Measurements from ENCODE around the gene IFT43.

Gene IFT43

DNA sequence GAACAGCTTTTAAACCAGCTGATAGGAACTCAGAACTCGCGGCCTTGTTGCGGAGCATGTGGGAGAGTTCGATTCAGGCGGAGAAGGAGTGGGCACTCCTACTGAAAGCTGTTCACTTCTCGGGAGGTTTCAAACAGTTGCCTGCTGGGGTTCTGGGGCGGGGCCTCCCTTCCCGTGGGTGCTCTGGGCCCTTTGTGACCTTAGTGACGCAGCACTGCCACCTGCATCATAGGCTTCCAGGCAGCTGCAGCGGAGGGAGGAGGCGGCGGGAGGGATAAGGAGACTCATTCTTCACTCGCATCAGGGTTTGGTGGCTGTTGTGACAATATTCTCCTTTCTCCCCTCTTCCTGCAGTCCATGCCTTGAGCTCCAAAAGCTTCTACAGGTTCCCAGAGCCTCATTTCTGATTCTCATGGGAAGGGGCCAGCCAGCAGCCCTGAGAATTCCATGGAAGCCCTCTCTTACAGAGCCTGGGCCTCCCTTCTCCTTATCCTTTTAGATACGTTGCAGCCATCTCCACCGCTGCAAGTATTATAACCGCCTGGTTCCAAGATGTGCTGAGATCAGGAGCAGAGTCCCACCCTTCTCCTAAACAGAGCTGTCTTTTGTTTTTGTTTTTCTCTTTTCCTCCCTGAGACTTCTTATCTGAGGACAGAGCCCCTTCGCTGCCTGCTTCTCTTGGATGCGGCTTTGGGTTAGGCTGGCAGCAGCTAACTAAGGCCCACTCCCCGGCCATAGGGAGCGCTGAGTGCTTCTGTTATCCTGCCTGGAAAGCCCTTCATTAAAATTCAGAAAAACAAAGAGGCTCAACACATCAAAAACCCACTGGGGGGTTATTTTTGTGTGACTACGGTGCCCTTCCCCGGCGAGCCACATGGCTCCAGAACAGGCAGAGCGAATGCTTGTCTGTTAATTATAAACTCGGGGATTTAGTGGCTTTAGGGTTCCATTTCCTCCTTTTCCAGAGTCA, 98.5 kb downstream of the IFT43 start:
- DNase-seq = no peak

DNA sequence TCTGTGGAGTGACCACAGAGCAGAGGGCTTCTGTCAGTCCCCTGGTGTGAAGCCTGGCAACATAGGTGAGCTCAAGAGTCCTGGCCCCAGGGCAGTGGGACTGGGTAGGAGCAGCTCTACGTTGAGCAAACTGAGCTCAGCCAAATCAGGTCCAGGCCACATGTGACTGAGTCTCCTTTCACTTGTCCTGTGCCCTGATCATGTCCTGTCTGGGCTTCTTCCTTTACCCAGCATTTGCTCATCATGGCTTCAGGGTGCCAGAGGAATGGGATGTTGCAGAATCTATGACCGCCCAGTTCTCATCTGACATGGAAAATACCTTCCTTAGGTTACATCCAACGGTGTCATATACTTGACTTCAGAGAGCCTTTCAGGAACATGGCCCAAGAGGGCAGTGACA, 99.8 kb downstream of the IFT43 start:
- no peak for DNase-seq

GRCh38 chr14:76086636-76087035, 101.1 kb downstream of the IFT43 start:
- DNase-seq = no peak

DNA sequence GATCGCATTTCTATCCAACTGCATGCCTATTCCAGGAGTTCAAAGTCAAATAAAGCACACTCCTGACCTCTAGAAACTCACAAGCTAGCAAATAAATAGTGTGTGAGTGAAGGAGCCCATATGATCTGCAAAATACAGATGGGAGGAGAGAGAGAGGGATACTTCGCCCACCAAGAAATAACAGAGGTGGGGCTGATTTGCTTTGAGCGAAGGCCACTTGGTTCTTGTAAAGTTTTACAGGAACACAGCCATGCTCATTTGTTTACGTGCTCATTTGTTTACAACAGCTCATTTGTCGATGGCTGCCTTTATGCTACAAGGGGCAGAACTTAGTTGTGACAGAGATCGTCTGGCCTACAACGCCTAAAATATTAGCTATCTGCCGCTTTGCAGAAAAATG, 102.8 kb downstream of the IFT43 start:
- DNase-seq = no peak

DNA sequence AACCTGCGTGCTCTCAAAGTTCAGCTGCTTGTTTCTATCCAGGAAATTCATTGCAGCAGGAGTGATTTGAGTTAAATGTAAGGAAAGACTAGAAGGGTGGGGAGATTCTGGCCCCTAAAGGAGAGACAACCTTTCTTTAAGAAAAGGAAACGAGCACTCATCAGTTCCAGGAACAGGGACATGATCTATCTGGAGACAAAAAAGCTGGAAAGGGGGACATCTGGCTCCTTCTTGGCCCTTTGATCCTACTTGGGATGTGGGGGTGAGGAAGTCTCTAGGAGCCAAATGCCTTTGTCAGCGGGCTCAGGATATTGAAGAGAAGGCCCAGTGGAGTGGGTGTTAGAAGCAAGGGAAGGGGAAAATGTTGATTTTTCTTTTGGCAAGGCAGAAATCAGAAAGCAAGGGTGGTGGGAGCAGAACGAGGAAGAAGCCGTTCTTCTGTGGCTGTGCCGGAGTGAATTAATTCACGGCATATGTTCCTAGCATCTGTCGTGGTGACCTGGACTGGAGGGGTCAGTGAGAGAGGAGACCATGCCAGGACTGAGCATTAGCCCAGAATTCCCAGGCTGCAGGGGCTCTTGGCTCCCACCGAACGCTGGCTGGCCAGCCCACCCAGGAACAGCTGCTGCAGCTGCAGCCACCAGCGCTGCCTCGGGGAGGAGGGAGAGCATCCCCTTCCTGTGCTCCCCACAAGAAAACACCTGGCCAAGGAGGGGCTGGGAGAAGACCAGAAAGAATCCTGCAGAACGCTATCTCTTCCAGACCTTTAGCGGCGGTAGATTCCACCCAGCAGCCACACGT, 103.4 kb downstream of the IFT43 start:
- no peak for DNase-seq

GRCh38 chr14:76089575-76089974, 104.0 kb downstream of the IFT43 start:
- no peak for DNase-seq

DNA sequence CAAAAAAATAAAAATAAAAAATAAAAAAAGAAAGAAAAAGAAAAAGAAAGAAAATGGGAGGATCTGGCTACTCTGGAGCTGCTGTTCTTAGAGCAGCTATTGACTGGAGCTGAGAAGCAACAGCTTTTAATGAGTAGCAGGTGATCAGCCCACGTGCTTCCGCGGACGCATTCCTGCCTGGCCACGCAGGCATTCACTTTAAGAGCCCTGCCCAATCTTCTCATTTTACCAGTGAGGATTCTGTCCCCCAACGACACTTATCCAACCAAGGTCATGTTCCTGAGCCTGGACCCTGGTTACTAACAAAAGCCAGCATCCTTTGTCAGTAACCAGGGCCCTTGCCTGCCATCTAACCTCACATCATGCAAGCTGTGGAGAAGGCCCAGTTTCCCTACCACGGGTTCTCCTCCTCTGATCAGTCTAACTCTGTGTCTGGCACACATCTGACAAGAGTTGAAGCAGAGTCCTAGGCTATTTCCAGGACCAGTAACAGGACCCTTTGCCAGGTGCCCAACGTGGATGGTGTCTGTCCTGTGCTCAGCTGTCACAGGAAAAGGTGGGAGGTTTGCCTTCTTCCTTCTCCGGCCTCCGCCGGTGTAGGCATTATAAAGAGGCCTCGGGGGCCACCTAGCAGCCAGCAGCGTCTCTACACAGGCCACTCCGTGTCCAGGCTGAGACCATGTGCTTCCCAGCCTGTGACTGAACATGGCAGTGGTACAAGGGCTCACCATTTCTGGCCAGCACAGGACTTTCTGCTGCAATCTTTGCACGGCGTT, 105.2 kb downstream of the IFT43 start:
- no peak for DNase-seq

DNA sequence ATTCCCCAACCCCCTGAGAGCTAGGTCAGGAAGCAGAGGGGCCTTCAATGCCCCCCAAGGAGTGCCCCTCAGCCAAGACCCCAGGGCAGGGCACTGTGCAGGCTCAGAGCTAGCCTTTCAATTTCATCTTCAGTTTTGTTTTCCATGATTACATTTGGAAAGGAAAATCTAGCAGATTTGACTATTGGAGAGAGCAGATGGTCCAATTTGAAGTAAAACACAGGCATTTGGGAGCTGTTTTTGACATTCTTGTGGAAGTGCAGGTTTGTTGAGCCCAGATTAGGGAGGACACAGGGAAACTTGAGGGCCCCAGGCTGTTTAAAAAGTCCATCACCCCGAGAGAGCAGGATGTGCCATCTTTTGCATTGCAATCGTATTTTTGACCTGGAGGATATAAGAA, 107.5 kb downstream of the IFT43 start:
- DNase-seq = no peak

- DNase-seq = no peak
These were observed 110.7 kb downstream of the IFT43 start for GRCh38 chr14:76096257-76096656.

DNA sequence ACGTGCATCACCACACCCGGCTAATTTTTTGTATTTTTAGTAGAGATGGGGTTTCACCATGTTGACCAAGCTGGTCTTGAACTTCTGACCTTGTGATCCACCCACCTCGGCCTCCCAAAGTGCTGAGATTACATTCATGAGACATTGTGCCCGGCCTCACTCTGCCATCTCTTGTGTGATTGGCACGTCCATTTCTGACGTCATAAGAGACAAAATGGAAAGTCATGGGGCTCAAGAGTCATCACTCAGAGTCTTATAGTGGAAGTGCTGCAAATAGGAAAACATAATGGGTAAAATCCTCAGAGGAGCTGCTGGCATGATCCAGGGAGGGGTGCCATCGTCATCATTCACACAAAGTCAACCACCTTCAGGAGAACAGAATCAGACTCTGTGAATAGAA, 112.0 kb downstream of the IFT43 start:
- DNase-seq = no peak

DNA sequence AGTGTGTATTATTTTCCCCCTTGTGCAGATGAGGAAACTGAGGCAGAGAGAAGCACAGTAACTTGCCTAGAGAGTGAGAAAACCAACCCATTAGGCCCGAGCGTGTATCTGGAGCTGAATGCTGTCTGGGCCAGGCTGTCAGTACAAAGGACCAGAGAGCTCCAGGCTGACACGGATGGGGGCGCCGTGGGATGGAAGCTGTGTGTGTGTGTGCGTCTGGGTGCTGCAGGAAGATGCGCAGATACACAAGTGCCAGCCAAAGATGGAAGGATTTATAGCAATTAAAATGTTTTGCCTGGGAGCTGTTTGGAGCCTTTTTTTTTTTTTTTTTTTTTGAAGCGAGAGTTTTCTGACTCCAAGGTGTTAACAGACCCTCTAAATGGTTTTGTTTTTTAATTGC, 112.5 kb downstream of the IFT43 start:
- no peak for DNase-seq

GRCh38 chr14:76098916-76099675, 113.5 kb downstream of the IFT43 start:
- DNase-seq = no peak

GRCh38 chr14:76100236-76100635, 114.7 kb downstream of the IFT43 start:
- DNase-seq = no peak

DNA sequence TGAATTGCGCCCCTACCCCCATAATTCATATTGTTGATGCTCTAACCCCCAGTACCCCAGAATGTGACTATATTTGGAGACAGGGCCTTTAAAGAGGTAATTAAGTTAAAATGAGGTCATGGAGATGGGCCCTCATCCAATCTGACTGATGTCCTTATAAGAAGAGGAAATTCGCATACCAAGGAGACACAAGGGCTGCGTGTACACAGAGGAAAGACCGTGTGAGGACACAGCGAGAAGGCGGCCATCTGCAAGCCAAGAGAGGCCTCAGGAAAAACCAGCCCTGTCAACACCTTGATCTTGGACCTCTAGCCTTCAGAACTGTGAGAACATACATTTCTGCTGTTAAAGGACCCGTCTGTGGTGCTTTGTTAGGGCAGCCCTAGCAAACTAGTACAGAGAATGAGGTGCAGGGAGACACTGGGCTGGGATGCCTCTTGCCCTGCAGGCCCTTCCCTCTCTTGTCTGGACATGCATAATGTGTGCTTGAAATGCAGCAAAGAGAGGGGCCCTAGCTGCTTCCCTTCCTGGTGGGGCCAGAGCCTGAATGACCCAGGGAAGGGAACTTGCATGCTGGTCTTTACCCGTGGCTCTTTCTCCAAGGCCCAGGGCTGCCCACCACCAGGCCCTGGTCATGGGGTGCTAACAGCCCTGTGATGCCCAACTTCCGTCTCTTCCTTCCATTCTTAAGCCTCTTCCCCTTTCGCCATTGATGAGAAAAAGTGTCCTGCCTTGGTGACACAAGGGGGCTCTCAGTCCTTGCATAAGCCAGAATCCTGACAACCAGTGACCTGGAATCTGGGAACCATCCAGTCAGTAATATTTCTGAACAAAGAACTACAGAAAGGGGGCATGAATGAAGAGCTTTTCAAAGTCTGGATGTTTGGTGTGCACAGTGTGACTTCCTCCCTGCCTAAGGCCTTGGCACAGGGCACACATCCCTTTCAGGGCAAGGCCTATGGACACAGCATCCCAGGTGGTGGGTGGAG, 116.1 kb downstream of the IFT43 start:
- DNase-seq = no peak

- no peak for DNase-seq
These were observed 119.3 kb downstream of the IFT43 start for GRCh38 chr14:76104802-76105355.

DNA sequence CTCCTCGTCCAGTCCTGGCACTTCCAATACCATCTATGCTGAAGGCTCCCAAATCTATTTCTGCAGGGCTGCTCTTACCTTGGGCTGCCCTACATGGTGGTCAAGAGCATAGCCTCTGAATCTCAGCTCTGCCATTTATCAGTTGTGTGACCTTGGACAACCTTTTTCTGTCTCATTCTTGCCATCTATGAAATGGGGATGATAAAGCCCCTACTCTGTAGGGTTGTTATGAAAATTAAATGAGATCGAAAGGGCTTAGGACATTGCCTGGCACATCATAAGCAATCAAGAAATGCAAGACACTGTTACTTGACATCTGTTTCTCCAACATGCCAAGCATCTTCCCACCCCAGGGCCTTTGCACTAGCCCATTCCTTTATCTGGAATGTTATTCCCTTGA, 120.6 kb downstream of the IFT43 start:
- no peak for DNase-seq

GRCh38 chr14:76109087-76109880, 123.7 kb downstream of the IFT43 start:
- no peak for DNase-seq

- DNase-seq = no peak
These were observed 127.5 kb downstream of the IFT43 start for GRCh38 chr14:76112889-76113624.

GRCh38 chr14:76113691-76114090, 128.1 kb downstream of the IFT43 start:
- no peak for DNase-seq
